Ishikawa (cell line): ENCODE data around the gene IGDCC3.

ENCODE experiments used
- CEBPB ChIP-seq: IDR thresholded peaks from 2 replicates; pipeline ENCODE4 v1.6.1; 2012
- CREB1 ChIP-seq: IDR thresholded peaks from 2 replicates; pipeline ENCODE4 v1.6.1; 2012; ENCODE audit warnings: low read depth
- EGR1 ChIP-seq: IDR thresholded peaks from 2 replicates; pipeline ENCODE4 v1.6.1; 2012
- EP300 ChIP-seq: IDR thresholded peaks from 2 replicates; pipeline ENCODE4 v1.6.1; 2012; ENCODE audit warnings: borderline replicate concordance
- FOXM1 ChIP-seq: IDR thresholded peaks from 2 replicates; pipeline ENCODE4 v1.6.1; 2012; ENCODE audit warnings: low read depth, borderline replicate concordance
- MAX ChIP-seq: IDR thresholded peaks from 2 replicates; pipeline ENCODE4 v1.6.1; 2012
- NFIC ChIP-seq: IDR thresholded peaks from 2 replicates; pipeline ENCODE4 v1.6.1; 2012
- RAD21 ChIP-seq: IDR thresholded peaks from 2 replicates; pipeline ENCODE4 v1.6.1; 2012; ENCODE audit warnings: low read depth
- TAF1 ChIP-seq: IDR thresholded peaks from 2 replicates; pipeline ENCODE4 v1.6.1; 2012; ENCODE audit warnings: low read depth, mild to moderate bottlenecking
- TCF12 ChIP-seq: IDR thresholded peaks from 2 replicates; pipeline ENCODE4 v1.6.1; 2012; ENCODE audit warnings: low read depth
- TEAD4 ChIP-seq: IDR thresholded peaks from 2 replicates; pipeline ENCODE4 v1.6.1; 2012
- USF1 ChIP-seq: IDR thresholded peaks from 2 replicates; pipeline ENCODE4 v1.6.1; 2012
- YY1 ChIP-seq: IDR thresholded peaks from 2 replicates; pipeline ENCODE4 v1.6.1; 2012; ENCODE audit warnings: low read depth
- ZBTB7A ChIP-seq: IDR thresholded peaks from 2 replicates; pipeline ENCODE4 v1.6.1; 2012; ENCODE audit warnings: low read depth
- TF ChIP-seq, protein P1 (sequence below): IDR thresholded peaks from 2 replicates; pipeline ENCODE4 v1.6.1; 2012; ENCODE audit warnings: low read depth, mild to moderate bottlenecking

Gene IGDCC3

GRCh38 chr15:65420975-65421359 is 43.2 kb upstream of the IGDCC3 start:
- TF ChIP-seq CREB1 (no peak), TAF1 (no peak), RAD21 (no peak), EP300 (no peak), YY1 (no peak), TEAD4 (no peak), FOXM1 (no peak)
- TF ChIP-seq, protein P1, sequence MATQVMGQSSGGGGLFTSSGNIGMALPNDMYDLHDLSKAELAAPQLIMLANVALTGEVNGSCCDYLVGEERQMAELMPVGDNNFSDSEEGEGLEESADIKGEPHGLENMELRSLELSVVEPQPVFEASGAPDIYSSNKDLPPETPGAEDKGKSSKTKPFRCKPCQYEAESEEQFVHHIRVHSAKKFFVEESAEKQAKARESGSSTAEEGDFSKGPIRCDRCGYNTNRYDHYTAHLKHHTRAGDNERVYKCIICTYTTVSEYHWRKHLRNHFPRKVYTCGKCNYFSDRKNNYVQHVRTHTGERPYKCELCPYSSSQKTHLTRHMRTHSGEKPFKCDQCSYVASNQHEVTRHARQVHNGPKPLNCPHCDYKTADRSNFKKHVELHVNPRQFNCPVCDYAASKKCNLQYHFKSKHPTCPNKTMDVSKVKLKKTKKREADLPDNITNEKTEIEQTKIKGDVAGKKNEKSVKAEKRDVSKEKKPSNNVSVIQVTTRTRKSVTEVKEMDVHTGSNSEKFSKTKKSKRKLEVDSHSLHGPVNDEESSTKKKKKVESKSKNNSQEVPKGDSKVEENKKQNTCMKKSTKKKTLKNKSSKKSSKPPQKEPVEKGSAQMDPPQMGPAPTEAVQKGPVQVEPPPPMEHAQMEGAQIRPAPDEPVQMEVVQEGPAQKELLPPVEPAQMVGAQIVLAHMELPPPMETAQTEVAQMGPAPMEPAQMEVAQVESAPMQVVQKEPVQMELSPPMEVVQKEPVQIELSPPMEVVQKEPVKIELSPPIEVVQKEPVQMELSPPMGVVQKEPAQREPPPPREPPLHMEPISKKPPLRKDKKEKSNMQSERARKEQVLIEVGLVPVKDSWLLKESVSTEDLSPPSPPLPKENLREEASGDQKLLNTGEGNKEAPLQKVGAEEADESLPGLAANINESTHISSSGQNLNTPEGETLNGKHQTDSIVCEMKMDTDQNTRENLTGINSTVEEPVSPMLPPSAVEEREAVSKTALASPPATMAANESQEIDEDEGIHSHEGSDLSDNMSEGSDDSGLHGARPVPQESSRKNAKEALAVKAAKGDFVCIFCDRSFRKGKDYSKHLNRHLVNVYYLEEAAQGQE: no peak

DNA sequence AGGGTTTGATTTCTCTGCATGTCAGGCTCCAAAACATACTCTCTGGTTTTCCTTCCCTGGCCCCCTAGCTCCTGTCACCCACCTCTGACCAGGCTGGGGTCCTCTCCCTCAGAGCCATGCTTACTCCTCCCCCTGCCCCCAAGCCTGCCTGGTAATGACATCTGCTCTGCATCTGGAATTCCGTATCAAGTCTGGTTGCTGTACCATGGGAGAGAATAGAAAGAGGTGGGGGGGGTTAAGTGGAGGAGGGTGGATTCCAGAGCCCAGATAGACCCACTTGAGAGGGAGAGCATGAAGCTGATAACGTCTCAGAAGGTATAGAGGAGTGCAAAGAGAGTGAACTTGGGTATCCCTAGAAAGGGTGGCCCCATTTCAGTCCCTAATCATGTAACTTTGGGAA is 40.8 kb upstream of the IGDCC3 start:
- TF ChIP-seq TCF12: no peak
- no peak for TF ChIP-seq ZBTB7A
- TF ChIP-seq EGR1: no peak
- TF ChIP-seq NFIC: no peak

DNA sequence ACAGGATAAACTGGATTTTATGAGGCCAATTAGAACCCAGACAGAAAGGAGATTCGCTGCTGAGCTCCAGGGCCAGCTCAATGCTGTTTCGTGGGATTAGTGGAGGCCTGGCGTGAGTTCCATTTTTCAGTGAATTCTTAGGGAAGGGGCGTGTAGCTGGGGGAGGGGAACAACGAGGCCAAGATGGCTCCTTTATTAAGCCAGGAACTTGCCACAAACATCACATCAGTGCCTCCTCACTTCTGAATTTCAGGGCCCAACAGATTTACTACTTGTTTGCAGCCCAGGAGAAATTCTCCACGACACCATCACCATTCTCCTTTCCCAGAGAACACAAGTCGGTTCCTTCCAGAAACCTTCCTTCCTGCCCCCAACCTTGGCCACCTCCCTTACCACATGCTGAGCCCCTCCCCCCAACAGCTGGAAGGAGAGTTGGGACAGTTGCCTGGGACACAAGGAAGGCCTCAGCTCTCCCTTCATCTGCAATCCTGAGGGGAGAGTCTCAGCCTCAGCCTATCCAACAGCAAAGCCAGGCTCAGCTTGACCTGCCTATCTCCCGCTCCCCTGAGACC is 39.1 kb upstream of the IGDCC3 start:
- TF ChIP-seq CEBPB (no peak), RAD21 (no peak), TEAD4 (no peak), EP300 (no peak), TCF12 (no peak), TAF1 (no peak), MAX (no peak), USF1 (no peak), NFIC (no peak), EGR1 (no peak), FOXM1 (no peak), CREB1 (no peak), ZBTB7A (no peak), YY1 (no peak)
- TF ChIP-seq, protein P1: no peak

- no peak for TF ChIP-seq TCF12
- TF ChIP-seq TEAD4: no peak
- TF ChIP-seq, protein P1: no peak
- TF ChIP-seq MAX: no peak
- no peak for TF ChIP-seq NFIC
- TF ChIP-seq EGR1: no peak
- TF ChIP-seq RAD21: no peak
- TF ChIP-seq CEBPB: no peak
These were observed 37.2 kb upstream of the IGDCC3 start for GRCh38 chr15:65414841-65415621.

DNA sequence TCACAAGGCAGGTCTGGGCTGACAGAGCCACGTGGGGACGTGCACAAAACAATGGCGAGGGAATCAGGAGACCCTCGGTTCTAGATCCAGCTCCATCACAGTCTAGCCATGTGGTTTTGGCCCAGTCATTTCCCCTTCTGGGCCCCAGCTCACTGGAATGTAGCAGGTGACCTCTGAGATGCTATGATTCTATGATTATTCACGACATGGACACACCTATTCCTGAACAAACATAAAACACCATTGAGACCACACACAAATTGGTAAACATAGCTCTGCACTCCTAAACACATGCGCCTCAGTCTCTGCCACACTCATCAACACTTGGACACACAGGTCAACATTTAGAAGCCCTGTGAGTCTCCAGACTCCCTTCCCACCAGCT is 36.0 kb upstream of the IGDCC3 start:
- no peak for TF ChIP-seq TCF12
